ENCODE measurements around the gene NFATC3.
"Not testable (repeated sequence)": the region's sequence is repeated elsewhere in the genome, so short reads cannot be mapped to it uniquely, and the experiment has no call there.

NFATC3 gene

DNA sequence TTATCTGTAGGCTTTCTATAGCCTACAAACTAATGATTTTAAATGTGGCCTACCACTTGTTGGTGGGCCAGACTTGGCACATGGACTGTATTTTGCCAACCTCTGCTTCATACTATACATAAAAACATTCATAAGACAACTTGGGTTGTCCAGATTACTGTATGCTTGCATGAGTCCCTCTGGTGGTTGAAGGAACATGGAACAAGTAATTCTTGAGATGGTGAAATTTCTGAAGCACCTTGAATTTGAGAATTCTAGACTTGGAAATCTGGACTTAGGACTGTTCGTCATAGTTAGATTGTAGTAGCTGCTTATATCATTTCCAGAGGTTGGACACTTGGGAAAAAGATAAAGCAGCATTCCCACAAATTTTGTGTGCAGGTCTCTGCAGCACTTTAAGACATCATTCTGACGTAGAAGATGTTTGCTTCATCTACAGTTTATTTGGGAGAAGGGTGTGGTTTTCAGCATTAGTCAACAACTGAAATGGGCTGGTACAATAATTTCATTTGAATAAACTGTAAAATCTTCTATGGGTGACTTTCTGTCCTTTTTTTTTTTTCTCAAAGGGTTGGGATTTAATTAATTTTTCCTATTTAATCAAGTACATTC lies 31.2 kb downstream of the NFATC3 start:
- no peak for DNase-seq (ENCODE audit: low read depth)

DNA sequence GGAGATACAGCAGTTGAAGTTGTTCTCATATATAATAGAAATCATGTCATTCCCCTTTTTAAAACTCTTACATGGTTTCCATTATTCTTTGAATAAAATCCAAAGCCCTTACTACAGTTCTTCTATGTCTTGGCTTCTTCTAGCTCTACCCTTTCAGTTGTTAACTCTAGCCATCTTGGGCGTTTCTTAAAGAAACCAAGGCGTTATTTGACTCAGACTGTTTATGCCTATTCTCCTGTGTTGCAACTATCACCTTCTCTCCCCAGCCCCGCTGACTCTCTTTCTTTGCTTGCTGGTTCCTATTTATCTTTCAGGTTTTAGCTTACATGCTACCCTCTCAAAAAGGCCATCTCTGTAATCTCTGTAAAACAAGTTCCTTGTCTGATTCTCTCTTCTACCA lies 32.7 kb downstream of the NFATC3 start:
- no peak for DNase-seq (ENCODE audit: low read depth)

DNA sequence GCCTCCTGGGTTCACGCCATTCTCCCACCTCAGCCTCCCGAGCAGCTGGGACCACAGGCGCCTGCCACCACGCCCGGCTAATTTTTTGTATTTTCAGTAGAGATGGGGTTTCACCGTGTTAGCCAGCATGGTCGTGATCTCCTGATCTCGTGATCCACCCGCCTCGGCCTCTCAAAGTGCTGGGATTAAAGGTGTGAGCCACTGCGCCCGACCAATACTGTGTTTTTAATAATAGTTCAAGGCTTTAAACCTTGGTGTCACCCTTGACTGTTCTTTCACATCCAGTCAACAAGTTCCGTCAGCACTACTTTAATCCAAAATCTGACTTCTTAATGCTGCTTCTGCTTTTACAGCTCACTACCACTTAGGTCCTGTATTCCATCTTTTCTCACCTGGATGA lies 33.8 kb downstream of the NFATC3 start:
- DNase-seq (ENCODE audit: low read depth) = not testable (repeated sequence)

DNA sequence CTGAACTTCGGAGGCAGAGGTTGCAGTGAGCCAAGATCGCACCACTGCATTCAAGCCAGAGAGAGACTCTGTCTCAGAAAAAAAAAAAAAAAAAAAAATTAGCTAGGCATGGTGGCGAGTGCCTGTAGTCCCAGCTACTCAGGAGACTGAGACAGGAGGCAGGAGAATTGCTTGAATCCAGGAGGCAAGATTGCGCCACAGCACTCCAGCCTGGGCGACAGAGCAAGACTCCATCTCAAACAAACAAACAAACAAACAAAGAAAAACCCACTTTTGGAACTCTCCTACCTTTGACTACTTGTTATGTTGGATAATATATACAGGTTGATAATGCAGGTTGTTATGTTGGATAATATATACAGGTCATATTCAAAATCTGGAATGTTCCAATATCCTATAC lies 35.3 kb downstream of the NFATC3 start:
- DNase-seq (ENCODE audit: low read depth) = not testable (repeated sequence)

DNA sequence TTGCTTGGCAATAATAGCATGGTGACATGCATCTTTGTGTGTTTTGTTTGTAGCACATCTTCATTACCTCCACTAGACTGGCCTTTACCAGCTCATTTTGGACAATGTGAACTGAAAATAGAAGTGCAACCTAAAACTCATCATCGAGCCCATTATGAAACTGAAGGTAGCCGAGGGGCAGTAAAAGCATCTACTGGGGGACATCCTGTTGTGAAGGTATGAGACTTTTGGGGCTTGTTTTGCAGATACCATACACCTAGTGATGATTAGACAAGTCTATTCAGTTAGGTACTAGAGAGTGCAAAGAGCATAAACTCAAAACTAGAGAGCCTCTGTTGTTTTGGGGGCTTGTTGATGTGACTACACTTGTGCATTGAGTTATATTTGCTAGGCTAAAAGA lies 41.2 kb downstream of the NFATC3 start:
- DNase-seq (ENCODE audit: low read depth) = no peak

DNA sequence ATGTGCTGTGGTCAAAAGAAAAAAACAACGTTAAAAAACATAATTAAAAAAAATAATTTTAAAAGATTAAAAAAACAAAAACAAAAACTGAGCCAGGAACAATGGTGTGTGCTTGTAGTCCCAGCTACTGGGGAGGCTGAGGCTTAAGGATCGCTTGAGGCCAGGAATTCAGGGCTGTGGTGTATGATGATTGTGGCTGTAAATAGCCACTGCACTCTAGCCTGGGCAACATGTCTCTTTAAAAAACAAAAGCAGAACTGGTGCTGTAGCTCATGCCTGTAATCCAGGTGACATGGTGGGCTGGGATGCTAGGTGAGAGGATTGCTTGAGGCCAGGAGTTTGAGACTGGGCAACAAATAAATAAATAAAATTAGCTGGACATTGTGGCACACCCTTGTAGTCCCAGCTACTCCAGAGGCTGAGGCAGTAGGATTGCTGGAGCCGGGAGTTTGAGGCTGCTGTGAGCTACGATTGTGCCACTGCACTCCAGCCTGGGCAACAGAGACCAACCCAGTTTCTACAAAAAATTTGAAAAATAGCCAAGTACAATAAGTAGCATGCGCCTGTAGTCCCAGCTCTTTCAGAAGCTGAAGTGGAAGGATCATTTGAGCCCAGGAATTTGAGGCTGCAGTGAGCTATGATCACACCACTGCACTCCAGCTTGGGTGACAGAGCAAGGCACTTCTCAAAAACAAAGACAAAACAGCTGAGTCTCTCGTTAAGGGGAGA lies 43.6 kb downstream of the NFATC3 start:
- DNase-seq (ENCODE audit: low read depth) = no peak

DNA sequence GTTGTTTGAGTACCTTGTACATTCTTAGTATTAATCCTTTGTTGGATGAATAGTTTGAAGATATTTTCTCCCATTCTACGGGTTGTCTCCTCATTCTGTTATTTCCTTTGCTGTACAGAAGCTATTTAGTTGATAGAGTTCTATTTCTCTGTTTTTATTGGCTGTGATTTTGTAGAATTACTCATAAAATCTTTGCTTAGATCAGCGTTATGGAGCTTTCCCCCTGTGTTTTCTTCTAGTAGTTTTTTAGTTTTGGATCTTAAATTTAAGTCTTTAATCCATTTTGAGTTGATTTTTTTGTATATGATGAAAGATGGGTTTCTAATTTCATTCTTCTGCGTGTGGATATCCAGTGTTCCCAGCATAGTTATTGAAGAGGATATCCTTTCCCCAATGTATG lies 45.4 kb downstream of the NFATC3 start:
- no peak for DNase-seq (ENCODE audit: low read depth)

DNA sequence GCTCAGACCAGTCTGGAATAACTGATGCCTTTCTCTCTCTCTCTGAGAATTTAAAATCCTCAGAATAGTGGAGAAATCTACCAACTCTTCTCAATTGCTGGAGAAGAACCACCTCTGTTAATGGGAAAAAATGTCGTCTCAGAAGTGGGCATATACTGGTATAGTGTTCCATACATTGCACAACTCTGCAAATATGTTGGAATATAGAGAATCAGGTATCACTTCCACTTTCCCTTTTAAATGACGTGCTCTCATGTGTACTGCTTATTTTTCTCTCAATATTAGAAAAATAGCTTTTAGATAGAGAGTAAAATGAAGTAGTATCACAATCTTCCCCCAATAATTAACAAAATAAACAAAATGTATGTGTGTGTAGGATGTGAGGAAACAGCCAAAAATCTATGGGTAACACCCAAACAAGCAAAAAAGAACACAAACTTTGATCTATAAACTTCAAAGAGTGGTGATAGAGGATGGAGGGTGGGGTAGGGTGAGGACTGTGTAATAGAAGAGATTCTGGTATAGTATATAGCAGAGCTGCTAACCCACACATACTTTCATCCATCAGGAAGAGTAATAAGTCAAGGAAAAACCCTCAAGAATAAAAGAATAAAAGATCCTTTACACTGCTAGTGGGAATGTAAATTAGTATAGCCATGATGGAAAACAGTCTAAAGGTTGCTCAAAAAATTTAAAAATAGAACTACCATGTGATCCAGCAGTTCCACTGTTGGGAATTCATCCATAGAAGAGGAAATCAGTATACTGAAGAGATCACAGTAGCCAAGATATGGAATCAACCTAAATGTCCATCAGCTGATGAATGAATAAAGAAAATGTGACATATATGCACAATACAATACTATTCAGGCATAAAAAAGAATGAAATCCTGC lies 46.9 kb downstream of the NFATC3 start:
- DNase-seq (ENCODE audit: low read depth) = no peak

DNA sequence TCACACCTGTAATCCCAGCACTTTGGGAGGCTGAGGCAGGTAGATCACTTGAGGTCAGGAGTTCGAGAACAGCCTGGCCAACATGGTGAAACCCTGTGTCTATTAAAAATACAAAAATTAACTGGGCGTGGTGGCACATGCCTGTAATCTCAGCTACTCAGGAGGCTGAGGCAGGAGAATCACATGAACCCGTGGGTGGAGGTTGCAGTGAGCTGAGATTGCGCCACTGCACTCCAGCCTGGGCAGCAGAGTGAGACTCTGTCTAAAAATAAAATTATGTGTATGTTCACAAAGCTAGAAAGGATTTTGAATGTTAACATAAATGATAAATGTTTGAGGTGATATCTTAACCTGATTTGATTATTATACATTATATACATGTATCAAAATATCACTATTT lies 47.8 kb downstream of the NFATC3 start:
- not testable (repeated sequence) for DNase-seq (ENCODE audit: low read depth)

DNA sequence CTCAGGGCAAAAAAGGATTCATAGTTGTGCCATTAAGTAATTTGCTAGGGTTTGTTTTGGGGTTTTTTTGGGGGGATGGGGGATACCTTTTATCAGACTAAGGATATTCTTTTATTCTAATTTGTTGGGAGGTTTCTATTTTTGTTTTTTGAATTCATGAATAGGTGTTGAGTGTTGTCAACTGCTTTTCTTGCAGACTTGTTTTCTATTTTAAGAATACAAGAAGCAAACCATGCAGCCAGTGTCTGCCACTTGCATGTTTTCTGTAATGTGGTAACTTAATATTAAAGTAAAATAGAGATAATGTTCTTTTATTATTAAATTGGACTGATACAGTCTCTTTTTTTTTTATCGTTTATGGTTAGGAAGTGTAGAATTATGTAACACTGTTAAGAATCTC lies 49.5 kb downstream of the NFATC3 start:
- DNase-seq (ENCODE audit: low read depth) = no peak

DNA sequence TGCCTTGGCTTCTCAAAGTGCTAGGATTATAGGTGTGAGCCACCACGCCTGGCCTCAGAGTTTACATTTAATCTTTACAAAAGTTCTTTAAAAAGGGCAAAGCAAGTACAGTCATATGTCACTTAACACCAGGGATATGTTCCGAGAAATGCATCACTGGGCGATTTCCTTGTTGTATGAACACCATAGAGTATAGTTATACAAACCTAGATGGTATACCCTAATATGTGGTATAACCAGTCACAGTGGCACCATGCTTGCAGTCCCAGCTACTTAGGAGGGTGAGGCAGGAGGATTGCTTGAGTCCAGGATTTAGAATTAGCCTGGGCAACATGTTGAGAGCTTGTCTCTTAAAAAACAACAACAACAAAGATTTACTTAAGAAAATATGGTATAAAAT lies 51.3 kb downstream of the NFATC3 start:
- no peak for DNase-seq (ENCODE audit: low read depth)

DNA sequence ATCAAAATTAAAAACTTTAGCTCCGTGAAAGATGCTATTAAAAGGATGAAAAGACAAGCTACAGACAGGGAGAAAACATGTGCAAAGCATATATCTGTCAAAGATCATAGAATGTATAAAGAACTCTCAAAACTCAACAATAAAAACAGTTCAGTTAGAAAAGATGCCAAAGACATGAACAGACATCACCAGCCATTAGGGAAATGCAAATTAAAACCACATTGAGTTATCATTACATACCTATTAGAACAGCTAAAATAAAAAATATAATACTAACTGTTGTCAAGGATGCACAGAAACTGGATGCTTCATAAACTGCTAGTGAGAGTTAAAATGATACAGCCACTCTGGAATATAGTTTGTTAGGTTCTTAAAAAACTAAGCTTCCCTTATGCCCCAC lies 58.8 kb downstream of the NFATC3 start:
- DNase-seq (ENCODE audit: low read depth) = no peak

DNA sequence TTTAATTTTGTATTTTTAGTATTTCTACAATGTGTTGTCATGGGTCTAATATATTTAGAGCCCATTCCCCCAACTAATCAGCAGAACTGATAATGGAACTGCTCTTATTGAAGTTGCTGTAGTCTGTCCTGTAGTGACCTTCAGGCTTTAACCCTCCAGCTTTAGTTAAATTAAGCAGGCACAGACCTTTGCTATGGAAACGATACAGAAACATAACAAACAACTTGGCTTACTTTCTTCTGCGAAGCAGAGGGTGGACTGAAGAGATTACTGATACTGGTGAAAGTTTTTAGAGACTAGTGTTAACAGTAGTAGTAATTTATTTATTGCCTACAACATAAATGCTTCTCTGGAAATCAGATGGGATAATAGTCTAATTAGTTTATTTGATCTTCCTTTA lies 61.4 kb downstream of the NFATC3 start:
- no peak for DNase-seq (ENCODE audit: low read depth)

DNA sequence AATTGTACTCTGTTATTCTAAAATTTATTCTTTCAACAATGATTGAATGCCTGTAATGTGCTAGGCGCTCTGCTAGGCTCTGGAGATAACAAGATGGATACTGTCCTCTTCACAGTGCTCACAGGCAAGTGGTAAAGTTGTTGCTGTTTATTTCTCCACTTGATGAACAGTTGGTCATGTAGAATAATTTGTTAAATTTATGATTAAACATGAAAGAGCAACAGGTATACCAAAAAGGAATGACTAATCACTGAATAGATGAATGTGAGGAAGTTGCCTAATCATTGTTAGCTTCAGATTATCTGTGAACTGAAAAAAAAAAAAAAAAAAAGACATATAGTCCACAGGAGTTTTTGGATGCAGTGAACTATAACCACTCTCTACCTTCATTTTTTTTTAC lies 62.3 kb downstream of the NFATC3 start:
- DNase-seq (ENCODE audit: low read depth) = no peak

DNA sequence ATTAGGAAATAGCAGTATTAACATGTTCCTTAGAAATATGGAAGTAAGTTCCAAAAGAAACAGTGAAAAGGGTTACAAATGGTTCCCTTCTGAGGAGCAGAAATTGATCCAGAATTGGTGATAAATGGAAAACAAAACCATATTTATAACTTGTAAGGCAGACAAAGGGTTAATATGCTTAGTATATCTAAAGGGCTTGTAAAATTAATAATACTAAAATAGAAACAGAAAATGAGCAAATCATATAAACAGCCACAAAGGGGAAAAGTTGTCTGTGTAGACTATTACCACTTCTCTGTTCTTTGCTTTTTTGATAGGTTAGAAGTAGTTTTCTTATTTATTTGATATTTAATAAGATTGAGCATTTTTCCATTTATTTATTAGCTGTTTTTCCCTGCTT lies 64.4 kb downstream of the NFATC3 start:
- no peak for DNase-seq (ENCODE audit: low read depth)

DNA sequence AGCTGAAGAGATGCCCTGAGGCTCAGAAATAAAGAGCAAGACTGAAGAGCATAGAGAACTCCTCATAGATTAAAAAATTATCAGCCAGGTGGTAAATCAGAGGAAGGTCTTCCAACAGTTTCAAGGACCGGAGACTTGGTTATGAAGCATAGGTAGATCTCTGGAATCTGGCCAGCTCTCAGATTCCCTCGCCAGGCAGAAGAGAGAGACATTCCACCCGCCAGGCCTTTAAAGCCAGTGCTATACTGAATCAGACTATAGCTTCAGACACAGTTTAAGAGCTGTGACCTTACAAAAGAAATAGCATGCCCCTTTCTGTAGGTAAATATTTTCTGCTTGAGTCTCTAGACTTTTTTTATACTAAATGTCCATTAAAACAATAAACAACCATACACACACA lies 70.3 kb downstream of the NFATC3 start:
- DNase-seq (ENCODE audit: low read depth) = no peak

DNA sequence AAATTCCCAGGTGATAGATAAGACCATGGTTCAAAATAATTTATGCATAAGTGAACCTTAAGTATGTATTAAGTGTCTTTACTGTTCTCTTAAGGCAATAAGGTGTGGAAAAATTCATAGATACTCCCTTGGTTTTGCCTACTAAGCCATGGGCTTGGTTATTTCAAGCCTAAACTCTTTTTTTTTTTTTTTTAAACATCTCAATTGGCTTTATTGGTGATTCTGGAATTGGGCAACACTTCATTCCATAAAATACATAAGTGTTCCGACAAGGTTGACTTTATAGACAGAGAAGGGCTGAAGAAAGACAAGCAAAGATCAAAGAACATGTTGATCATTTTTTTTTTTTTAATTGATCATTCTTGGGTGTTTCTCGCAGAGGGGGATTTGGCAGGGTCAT lies 77.2 kb downstream of the NFATC3 start:
- DNase-seq (ENCODE audit: low read depth) = no peak

DNA sequence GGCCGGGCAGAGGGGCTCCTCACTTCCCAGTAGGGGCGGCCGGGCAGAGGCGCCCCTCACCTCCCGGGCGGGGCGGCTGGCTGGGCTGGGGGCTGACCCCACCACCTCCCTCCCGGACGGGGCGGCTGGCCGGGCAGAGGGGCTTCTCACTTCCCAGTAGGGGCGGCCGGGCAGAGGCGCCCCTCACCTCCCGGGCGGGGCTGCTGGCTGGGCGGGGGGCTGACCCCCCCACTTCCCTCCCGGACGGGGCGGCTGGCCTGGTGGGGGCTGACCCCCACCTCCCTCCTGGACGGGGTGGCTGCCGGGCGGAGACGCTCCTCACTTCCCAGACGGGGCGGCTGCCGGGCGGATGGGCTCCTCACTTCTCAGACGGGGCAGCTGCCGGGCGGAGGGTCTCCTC lies 78.1 kb downstream of the NFATC3 start:
- not testable (repeated sequence) for DNase-seq (ENCODE audit: low read depth)

DNA sequence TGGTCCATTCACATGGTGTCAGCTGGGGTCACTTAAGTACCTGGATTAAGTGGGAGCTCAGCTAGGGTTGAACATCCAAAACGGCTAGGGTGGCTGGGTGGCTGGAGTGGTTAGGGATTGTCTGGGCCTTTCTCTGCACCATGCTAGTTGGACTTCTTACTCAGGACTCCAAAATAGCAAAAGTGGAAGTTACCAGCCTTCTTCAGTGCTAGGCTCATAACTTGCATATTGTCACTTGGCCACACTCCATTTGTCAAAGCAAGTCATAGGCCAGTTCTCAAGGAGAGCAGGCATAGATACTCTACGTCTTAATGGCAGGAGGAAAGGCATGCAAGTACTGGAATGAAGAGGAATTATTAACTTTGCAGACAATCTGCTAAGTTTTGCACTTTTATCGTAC lies 81.1 kb downstream of the NFATC3 start:
- DNase-seq (ENCODE audit: low read depth) = no peak

DNA sequence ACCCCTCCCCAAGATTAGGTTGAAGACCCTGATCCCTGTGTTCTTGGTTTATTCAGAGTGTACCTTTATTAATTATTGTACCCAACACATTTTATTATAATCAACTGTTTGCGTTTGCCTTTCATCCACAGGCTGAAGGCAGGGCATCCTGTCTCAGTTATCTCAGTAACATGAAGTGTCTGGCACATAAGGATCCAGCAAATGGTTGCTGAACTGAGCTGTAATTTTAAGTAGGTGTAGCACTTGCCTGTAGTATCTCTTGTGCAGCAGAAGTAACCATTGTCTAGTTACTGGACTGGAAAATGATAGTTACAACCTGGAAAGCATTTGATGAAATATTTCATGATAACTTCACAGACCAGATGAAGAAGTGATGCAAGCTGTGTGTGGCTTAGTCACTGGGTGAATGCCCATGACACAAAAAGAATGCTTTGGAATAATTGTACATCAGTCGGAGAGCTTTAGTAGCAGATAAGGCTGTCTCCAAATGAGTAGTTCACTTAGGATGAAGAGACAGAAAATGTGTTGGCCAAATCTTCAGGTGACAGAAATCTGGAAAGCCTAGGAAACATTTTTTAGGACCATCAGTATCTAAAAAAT lies 94.1 kb downstream of the NFATC3 start:
- no peak for DNase-seq (ENCODE audit: low read depth)

DNA sequence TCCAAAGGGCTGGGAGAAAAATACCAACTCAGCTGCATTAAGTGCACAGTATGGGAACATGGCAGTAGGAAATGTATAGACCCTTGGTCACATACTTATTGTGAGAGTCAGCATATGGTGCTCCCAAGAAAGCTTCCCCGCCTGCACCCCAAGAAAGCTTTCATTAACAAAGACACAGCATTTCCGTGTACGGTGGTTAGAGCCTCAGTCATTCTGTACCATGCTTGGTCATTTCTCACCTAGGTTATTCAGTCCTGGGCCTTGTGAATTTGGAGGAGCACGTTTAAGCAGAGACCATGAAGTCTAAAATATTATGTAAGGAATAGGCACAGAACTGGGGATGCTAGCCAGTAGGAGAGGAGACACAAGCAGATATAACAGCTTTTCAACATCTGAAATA lies 94.7 kb downstream of the NFATC3 start:
- no peak for DNase-seq (ENCODE audit: low read depth)

DNA sequence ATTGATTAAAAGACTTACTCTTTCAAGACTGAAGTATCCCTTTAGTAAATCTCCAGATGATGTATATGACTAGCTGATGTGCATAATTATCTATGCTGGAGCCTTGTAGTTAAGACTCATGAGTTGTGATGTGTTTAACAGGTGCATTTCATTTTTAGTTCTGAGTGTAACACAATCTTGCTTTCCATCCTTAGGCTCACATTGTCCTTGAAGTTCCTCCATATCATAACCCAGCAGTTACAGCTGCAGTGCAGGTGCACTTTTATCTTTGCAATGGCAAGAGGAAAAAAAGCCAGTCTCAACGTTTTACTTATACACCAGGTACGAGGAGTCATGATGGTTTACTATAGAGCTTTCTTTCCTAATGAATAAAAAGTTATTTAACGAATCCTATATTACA lies 97.9 kb downstream of the NFATC3 start:
- no peak for DNase-seq (ENCODE audit: low read depth)

DNA sequence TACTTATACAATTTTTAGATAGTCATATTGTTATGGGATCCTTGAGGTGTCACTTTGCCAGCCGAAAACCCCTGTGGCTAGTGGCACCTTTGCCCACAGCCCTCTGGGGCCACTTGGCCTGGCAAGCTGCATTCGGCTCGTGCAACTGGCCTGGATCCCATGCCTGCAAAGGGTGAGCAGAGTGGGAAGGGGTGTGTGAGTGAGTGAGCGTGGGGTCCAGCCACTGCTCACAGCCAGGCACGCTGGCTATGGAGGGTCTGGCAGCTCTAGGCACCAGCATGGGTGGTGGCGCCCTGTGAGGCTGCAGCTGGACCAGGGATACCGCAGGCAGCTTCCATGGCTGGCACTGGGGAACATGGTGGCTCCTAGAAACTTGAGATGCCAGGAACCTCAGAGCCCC lies 101.7 kb downstream of the NFATC3 start:
- DNase-seq (ENCODE audit: low read depth) = no peak

All from HS-27A (cell line).